Stimulated activated CD8-positive, alpha-beta memory T cell treated with anti-CD3 and anti-CD28 coated beads, Interleukin-12 subunit alpha, Interleukin-12 subunit beta, amount 100 ng/mL, for 1 hour (primary cell): Measurements from ENCODE around the gene GINS1.
A peak's percentile ranks its signal among the peaks of the same experiment; 100 is the strongest.
"Not testable (repeated sequence)": the region's sequence is repeated elsewhere in the genome, so short reads cannot be mapped to it uniquely, and the experiment has no call there.

Source experiments
- DNase-seq: peaks from one replicate; pipeline ENCODE4 v3.0.0-alpha.2; 2020; ENCODE audit warnings: low read depth

GINS1 gene

GRCh38 chr20:25389858-25390537 lies 17.5 kb upstream of the GINS1 start:
- DNase-seq, result no peak

GRCh38 chr20:25390538-25391528 lies 16.6 kb upstream of the GINS1 start, which contains the start of gene ABHD12:
Gene ABHD12 (minus strand): TSS chr20:25390835. CDS start chr20:25390703, 132 bp downstream.
- peak; percentile 87 for DNase-seq

- DNase-seq, result no peak
These were observed 13.2 kb upstream of the GINS1 start for GRCh38 chr20:25394276-25394675.

DNA sequence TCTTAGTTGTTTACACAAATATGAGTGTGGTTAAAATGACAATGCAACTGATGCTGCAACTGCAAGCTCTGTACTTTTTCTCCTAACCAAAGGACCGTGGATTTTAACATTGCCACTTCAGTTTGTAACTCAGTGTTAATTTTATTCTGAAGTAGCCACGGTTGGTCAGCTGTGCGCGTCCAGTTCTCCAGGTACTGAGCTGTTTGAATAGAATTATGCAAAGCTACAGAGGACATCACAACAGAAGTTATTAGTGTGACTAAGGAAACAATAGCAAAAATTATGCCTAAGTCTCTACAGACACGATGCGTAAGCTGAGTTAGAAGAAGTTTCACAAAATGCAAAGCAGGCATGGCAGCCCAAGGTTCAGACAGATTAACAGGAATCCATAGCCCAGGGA lies 12.5 kb upstream of the GINS1 start:
- DNase-seq, result no peak

DNA sequence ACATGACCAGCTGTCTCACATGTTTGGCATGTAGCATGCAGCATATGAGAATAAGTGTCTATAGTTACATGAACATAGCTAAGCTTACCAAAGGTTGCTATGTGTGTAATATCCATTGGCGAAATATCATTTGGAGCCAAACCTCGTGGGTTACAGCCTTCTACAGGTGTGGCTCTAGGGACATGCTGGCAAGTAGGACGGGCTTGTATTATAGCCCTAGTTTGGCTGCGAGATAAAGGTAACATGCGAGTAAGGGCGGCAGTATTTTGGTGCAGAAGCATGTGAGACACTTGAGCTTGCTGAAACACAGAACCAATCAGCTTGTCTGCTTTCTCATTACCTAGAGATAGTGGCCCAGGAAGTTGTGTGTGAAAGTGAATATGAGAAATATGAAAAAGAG lies 10.4 kb upstream of the GINS1 start:
- no peak for DNase-seq

- no peak for DNase-seq
These were observed 9.7 kb upstream of the GINS1 start for GRCh38 chr20:25397821-25398220.

GRCh38 chr20:25398376-25399036 lies 9.0 kb upstream of the GINS1 start:
- DNase-seq, result no peak

DNA sequence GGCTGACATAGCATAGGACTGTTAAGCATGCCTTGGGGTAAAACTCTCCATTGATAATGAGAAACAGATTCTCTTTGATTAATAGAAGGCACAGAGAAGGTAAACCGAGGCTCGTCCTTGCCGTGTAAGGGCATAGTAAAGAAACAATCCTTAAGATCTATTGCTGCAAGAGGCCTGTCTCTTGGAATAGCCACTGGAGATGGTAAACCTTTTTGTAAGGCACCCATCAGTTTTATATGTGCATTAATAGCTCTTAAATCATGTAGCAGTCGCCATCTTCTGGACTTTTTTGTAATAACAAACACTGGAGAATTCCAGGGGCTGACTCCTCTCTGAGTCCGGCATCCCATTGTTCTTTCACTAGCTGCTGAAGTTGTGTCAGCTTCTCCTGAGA lies 8.4 kb upstream of the GINS1 start:
- DNase-seq, result no peak

DNA sequence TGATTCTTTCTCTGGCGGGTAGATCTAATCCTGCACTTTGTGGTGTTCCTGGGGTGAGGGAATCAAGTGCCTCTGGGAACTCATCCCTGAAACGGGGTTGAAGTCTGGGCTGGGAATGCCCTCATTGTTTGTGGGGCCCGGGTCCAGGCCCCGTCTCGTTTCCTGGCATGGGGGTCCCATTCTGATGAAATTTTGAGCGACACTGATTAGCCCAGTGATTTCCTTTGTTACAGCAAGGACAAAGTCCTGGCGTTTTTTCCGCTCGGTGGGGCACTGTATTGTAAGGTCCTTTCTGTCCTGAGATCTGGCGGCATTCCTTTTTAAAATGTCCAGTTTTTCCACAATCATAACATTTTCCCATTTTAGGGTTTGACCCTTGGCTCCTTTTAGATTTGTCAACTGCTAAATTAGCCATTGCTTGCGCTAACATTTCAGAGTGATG lies 7.2 kb upstream of the GINS1 start:
- not testable (repeated sequence) for DNase-seq

DNA sequence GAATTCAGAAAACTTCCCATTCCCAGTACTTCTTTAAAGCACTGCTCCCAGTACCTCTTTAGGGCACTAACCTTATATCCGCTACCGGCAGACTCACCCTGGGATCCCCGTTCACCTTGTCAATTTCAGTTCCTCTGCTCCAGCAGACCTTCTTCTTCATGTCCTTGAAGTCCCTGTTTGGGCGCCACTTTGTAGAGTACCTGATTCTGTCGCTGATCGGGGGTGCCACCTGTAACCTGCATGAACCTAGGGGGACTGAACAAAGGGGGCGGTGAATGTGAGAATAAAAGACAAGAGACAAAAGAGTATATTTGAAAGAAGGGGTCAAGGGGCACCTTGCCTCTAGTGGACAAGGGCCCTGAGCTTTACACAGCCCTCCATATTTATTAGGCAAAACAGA lies 4.9 kb upstream of the GINS1 start:
- DNase-seq, result no peak

DNA sequence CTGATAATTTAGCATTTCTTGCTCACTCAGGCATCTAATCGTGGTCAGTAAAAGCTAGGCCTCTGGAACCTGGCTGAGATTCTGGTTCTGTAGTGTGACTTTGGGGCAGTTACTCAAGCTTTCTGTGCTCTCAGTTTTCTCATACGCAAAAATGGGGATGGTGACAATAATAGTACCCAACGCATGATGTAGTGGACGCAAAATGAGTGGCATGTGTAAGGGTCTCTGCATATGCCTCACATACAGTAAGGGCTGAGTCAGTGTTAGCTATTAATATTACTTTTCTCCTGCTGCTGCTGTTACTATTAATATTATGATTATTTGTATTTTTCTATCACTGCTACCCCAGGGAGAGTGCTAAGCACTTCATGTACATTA lies 686 bp downstream of the GINS1 start:
- no peak for DNase-seq

- no peak for DNase-seq
These were observed 1.4 kb downstream of the GINS1 start for GRCh38 chr20:25408890-25409289.

DNA sequence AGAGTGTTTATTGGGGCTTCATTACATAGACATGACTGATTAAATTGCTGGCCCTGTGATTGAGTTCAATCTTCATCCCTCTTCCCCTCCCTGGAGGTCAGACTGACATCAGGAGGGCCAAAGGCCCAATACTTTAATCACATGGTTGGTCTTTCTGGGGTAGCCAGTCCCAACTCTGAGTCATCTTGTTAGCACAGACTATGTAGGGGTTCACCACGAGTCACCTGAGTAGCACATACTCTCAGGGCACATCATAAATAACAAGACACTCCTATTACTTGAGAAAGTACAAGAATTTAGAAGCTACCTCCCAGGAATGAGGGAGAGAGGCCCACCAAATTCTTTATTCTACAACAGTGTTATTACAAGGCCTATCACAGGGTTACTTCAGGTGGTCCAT lies 11.3 kb downstream of the GINS1 start:
- no peak for DNase-seq

DNA sequence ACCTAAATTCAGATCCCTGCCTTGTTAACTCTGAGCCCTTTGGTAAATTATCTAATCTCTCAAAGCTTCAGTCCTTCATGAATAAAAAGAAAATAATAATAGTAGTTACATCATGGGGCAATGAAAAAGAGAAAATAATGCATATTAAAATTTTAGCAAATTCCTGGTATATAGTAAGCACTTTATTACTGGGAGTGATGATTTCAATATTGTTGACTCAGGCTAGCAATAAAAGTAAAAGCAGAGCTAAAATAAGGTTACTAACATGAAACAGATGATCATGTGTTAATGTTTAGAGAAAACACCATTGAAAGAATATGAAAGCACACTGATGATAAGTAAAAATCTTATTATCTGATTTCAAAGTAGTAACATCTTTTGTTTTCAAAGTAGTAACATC lies 13.6 kb downstream of the GINS1 start:
- no peak for DNase-seq

- no peak for DNase-seq
These were observed 14.6 kb downstream of the GINS1 start for GRCh38 chr20:25422032-25422431.

GRCh38 chr20:25424536-25424935 lies 17.1 kb downstream of the GINS1 start:
- no peak for DNase-seq

DNA sequence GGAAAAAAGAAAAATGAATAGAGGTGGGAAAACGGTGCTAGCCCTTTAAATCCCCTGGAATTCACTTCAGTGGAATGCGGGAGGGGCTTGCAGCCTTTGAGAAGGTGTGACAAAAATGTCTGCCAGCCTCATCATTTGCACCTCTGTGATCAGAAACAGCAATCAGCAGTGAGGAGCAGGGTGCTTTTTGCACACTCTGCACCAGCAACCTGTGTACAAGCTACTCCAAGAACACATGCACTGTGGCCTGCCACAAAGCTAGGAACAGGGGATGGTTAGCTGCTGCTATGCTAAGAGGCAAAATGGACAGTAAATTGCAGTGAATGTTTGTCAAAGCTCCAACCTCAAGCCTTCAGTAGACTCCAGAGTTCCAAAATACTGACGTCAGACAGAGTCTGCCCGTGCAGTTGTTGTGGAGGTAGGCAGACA lies 29.7 kb downstream of the GINS1 start:
- no peak for DNase-seq

DNA sequence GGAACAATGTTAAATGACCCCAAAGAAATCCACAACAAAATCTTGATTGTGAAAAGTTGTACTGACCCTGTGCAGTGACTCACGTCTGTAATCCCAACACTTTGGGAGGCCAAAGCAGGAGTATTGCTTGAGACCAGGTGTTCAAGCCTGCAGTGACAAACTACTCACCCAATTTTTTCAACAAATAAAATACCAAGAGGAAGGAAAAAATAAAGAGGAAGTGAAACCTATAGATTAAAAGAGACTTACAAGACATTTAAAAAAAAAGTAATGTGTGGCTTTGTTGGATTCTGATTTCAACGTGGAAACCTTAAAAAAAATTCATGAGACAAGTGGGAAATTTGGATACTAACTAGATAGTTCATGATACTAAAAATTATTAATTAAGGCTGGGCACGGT lies 31.9 kb downstream of the GINS1 start:
- no peak for DNase-seq

DNA sequence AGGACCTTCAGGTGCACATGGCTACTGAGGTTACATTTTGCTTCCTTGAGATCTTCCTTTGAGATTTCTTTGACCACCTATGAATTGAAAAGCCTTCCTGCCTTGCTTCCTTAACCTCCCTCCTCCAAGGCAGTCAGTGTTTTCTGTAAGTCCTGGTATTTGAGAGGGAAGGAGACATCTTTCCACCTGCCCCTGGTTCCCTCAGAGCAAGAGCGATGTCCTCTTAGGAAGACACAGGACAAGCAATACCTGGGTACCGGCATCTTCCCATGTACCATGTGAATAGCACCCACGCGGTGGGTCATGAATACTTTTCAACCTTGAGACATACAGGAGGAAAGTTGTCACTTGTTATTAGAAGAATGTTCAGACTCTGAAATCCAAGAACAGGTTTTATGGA lies 37.1 kb downstream of the GINS1 start:
- no peak for DNase-seq

DNA sequence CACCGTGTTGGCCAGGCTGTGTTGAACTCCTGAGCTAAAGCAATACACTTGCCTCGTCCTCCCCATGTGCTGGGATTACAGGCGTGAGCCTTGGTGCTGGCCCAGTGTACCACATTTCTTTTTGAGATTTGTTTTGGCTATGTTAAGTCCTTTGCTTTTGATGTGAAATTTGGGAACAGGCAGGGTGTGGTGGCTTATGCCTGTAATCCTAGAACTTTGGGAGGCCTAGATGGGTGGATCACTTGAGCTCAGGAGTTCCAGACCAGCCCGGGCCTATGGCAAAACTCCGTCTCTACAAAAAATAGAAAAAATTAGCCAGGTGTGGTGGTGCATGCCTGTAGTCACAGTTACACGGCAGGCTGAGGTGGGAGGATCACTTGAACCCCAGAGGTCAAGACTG lies 40.2 kb downstream of the GINS1 start:
- DNase-seq, result no peak

DNA sequence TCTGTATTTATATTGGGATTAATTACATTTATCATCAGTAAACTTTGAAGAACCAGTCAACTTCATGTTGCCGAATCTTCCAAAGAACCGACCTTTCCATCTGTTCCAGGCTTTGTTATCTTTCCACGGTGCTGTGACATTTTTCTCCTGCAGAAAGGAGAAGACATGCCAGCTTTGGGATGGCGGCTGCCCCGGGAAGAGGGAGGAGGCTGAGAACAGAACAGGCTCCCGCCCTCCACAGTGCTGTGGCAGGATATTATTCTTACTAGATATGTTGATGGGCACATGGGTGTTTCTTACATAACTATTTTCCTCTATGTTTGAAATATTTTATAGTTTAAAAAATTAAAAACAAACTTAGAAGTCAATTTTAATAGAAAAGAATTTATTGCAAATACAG lies 44.9 kb downstream of the GINS1 start:
- no peak for DNase-seq

DNA sequence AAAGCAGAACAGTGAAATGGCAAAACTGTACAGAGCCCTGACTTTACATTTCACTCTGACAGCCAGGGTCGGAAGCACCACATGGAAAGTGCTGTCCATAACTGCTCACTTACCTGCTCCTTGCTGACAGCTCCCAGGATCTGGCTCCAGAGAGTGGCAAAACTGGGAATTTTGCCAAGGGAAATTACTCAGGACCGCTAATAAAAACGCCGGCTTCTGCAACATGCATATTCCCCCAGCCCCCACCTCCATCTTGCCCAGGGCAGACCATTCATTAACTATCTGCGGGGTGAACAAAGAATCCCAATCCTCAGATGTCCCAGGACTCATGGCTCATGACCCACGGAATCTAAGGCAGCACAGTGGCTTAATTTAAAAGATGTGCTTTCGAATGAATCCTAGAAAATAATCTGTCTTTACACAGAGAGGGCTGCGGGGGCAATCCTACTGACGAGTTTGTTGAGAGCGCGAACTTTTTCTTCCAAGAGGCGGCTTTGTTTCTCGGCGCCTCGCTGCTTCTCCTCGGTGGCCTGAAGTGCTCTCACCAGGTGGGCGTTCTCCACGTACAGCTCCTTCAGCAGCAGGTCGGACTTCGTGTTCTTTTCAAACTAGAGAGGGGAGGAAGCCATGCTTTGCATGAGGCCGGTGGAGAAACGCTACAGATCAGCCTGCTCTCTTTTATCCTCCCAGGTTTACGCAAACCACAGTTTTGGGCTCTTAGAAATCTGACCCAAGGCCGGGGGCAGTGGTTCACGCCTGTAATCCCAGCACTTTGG lies 45.8 kb downstream of the GINS1 start:
- DNase-seq, result no peak
